Karpas-422 (cell line): ENCODE data around the gene STK24. TPM values are rescaled to one million over a fixed set of nuclear protein-coding genes. Genes with fewer than 3 reads are reported as not detected.
"Not testable (repeated sequence)": the region's sequence is repeated elsewhere in the genome, so short reads cannot be mapped to it uniquely, and the experiment has no call there.

ENCODE experiments used
- DNase-seq: peaks from one replicate; pipeline ENCODE4 v3.0.0-alpha.2; 2015
- H2AFZ ChIP-seq: fragments of 200-600 bp; sonication (generic); 2 replicates; pipeline ENCODE4 v1.6.1; 2014; ENCODE audit warnings: antibody characterized with exemption, low read length, mixed read lengths
- H3K27ac ChIP-seq: fragments of 200-600 bp; sonication (generic); 2 replicates; pipeline ENCODE4 v1.5.1; 2014; ENCODE audit warnings: mild to moderate bottlenecking, low read length, moderate library complexity
- H3K27me3 ChIP-seq: fragments of 200-600 bp; sonication (generic); 2 replicates; pipeline ENCODE4 v1.6.1; 2014; ENCODE audit warnings: low read length, mixed read lengths
- H3K36me3 ChIP-seq: fragments of 200-600 bp; sonication (generic); 2 replicates; pipeline ENCODE4 v1.6.1; 2014; ENCODE audit warnings: low read length, mixed read lengths; ENCODE audit not compliant: insufficient read depth
- H3K4me1 ChIP-seq: fragments of 200-600 bp; sonication (generic); 2 replicates; pipeline ENCODE4 v1.6.1; 2014; ENCODE audit warnings: mild to moderate bottlenecking, low read length, mixed read lengths
- H3K4me2 ChIP-seq: fragments of 200-600 bp; sonication (generic); 2 replicates; pipeline ENCODE4 v1.6.1; 2014; ENCODE audit warnings: low read length, low read depth, mild to moderate bottlenecking; ENCODE audit not compliant: poor library complexity, severe bottlenecking
- H3K4me3 ChIP-seq: fragments of 200-600 bp; sonication (generic); 2 replicates; pipeline ENCODE4 v1.5.1; 2014; ENCODE audit warnings: mild to moderate bottlenecking, antibody characterized with exemption, low read length, mixed read lengths
- H3K79me2 ChIP-seq: fragments of 200-600 bp; sonication (generic); 2 replicates; pipeline ENCODE4 v1.6.1; 2014; ENCODE audit warnings: mild to moderate bottlenecking, low read length, mixed read lengths
- H3K9ac ChIP-seq: fragments of 200-600 bp; sonication (generic); 2 replicates; pipeline ENCODE4 v1.6.0; 2014; ENCODE audit warnings: low read length
- H3K9me2 ChIP-seq: fragments of 200-600 bp; sonication (generic), shearing (Covaris generic); replicated peaks from 2 replicates; pipeline ENCODE4 v1.6.0; 2014; ENCODE audit warnings: mild to moderate bottlenecking, low read length, moderate library complexity; ENCODE audit not compliant: insufficient read depth
- H3K9me3 ChIP-seq: fragments of 300-700, 200-600 bp; sonication (generic); 2 replicates; pipeline ENCODE4 v1.6.1; 2014; ENCODE audit warnings: low read length, mixed read lengths
- H4K20me1 ChIP-seq: fragments of 200-600 bp; sonication (generic); 2 replicates; pipeline ENCODE4 v1.6.1; 2014; ENCODE audit warnings: mild to moderate bottlenecking, antibody characterized with exemption, low read length, low read depth; ENCODE audit not compliant: insufficient read depth
- total RNA-seq: library from RNA; depleted of rRNA; stranded (reverse); fragments of >200 nt; shearing (Covaris generic); gene quantifications from 2 replicates; pipeline ENCODE4 v1.2.3, GENCODE V29; 2014; ENCODE audit warnings: low replicate concordance

STK24 gene
- total RNA-seq, 1 experiment from 2014 or later: 107 TPM

GRCh38 chr13:98606296-98606695 is 29.4 kb upstream of the STK24 start:
- DNase-seq: no peak
- no peak overlapping the region for H3K27ac ChIP-seq
- H3K4me2 ChIP-seq: no peak overlapping the region

GRCh38 chr13:98599502-98600328 is 22.8 kb upstream of the STK24 start:
- no peaks in the 10 kb centered on the region for H3K79me2 ChIP-seq
- H3K9ac ChIP-seq: no peak overlapping the region
- no peak overlapping the region for H3K27ac ChIP-seq
- no peaks in the 10 kb centered on the region for H3K4me1 ChIP-seq
- H3K9me2 ChIP-seq: no peaks in the 10 kb centered on the region
- no peak overlapping the region for H2AFZ ChIP-seq
- H3K4me3 ChIP-seq: no peak overlapping the region
- H3K27me3 ChIP-seq: no peaks in the 10 kb centered on the region
- no peak overlapping the region for H3K4me2 ChIP-seq
- no peaks in the 10 kb centered on the region for H4K20me1 ChIP-seq
- DNase-seq: no peak
- no peaks in the 10 kb centered on the region for H3K9me3 ChIP-seq
- no peaks in the 10 kb centered on the region for H3K36me3 ChIP-seq

More at GRCh38 chr13:98606296-98606695, 29.4 kb upstream of the STK24 start:
- no peaks in the 10 kb centered on the region for H3K4me1 ChIP-seq
- no peaks in the 10 kb centered on the region for H4K20me1 ChIP-seq
- H3K36me3 ChIP-seq: no peaks in the 10 kb centered on the region
- H3K4me3 ChIP-seq: no peak overlapping the region
- no peaks in the 10 kb centered on the region for H3K79me2 ChIP-seq
- no peak overlapping the region for H2AFZ ChIP-seq
- H3K9me3 ChIP-seq: no peaks in the 10 kb centered on the region
- no peak overlapping the region for H3K9ac ChIP-seq
- H3K9me2 ChIP-seq: no peaks in the 10 kb centered on the region
- no peaks in the 10 kb centered on the region for H3K27me3 ChIP-seq

GRCh38 chr13:98598043-98598442 is 21.1 kb upstream of the STK24 start:
- Histone ChIP-seq H3K9ac (no peak overlapping the region), H3K27me3 (no peaks in the 10 kb centered on the region), H3K27ac (no peak overlapping the region), H3K9me2 (no peaks in the 10 kb centered on the region), H2AFZ (no peak overlapping the region), H3K36me3 (no peaks in the 10 kb centered on the region), H3K79me2 (no peaks in the 10 kb centered on the region), H3K4me1 (no peaks in the 10 kb centered on the region), H3K4me3 (no peak overlapping the region), H4K20me1 (no peaks in the 10 kb centered on the region), H3K9me3 (no peaks in the 10 kb centered on the region), H3K4me2 (no peak overlapping the region)
- DNase-seq: no peak

GRCh38 chr13:98595134-98595533 is 18.2 kb upstream of the STK24 start:
- no peaks in the 10 kb centered on the region for H3K36me3 ChIP-seq
- no peak overlapping the region for H3K4me3 ChIP-seq
- no peaks in the 10 kb centered on the region for H3K9me2 ChIP-seq
- no peak overlapping the region for H3K27ac ChIP-seq
- H3K9ac ChIP-seq: no peak overlapping the region
- H3K4me1 ChIP-seq: no peaks in the 10 kb centered on the region
- DNase-seq: no peak
- H3K27me3 ChIP-seq: no peaks in the 10 kb centered on the region
- no peak overlapping the region for H3K4me2 ChIP-seq
- H3K9me3 ChIP-seq: no peaks in the 10 kb centered on the region
- H4K20me1 ChIP-seq: no peaks in the 10 kb centered on the region
- H3K79me2 ChIP-seq: no peaks in the 10 kb centered on the region
- H2AFZ ChIP-seq: no peak overlapping the region

- H3K79me2 ChIP-seq: no peaks in the 10 kb centered on the region
- no peaks in the 10 kb centered on the region for H3K27me3 ChIP-seq
- H4K20me1 ChIP-seq: no peaks in the 10 kb centered on the region
- no peak for DNase-seq
- no peak overlapping the region for H2AFZ ChIP-seq
- H3K9ac ChIP-seq: no peak overlapping the region
- H3K4me3 ChIP-seq: no peak overlapping the region
- H3K36me3 ChIP-seq: no peaks in the 10 kb centered on the region
- H3K4me2 ChIP-seq: no peak overlapping the region
- H3K9me3 ChIP-seq: no peaks in the 10 kb centered on the region
- H3K9me2 ChIP-seq: no peaks in the 10 kb centered on the region
- H3K4me1 ChIP-seq: no peaks in the 10 kb centered on the region
- H3K27ac ChIP-seq: no peak overlapping the region
Observed at GRCh38 chr13:98592362-98592732, 15.4 kb upstream of the STK24 start.

- DNase-seq: no peak
- no peak overlapping the region for H3K4me2 ChIP-seq
- H3K9me3 ChIP-seq: no peaks in the 10 kb centered on the region
- H3K36me3 ChIP-seq: no peaks in the 10 kb centered on the region
- no peak overlapping the region for H3K27ac ChIP-seq
- no peak overlapping the region for H3K4me3 ChIP-seq
- H3K9me2 ChIP-seq: no peaks in the 10 kb centered on the region
- no peaks in the 10 kb centered on the region for H3K79me2 ChIP-seq
- no peak overlapping the region for H2AFZ ChIP-seq
- H4K20me1 ChIP-seq: no peaks in the 10 kb centered on the region
- H3K4me1 ChIP-seq: no peaks in the 10 kb centered on the region
- H3K27me3 ChIP-seq: no peaks in the 10 kb centered on the region
- no peak overlapping the region for H3K9ac ChIP-seq
Observed at GRCh38 chr13:98591721-98592361, 14.9 kb upstream of the STK24 start.

GRCh38 chr13:98590471-98590870 is 13.6 kb upstream of the STK24 start:
- H2AFZ ChIP-seq, H3K79me2 ChIP-seq, H3K9ac ChIP-seq, H3K4me2 ChIP-seq, H3K4me1 ChIP-seq, H3K4me3 ChIP-seq, H3K36me3 ChIP-seq, H4K20me1 ChIP-seq, DNase-seq, H3K27ac ChIP-seq, H3K9me3 ChIP-seq, H3K9me2 ChIP-seq, H3K27me3 ChIP-seq: not testable (repeated sequence)

GRCh38 chr13:98589516-98589915 is 12.6 kb upstream of the STK24 start:
- not testable (repeated sequence) for H3K9me2 ChIP-seq, H3K79me2 ChIP-seq, H3K4me2 ChIP-seq, H3K36me3 ChIP-seq, H2AFZ ChIP-seq, H3K4me3 ChIP-seq, H3K4me1 ChIP-seq, H3K9me3 ChIP-seq, H3K27me3 ChIP-seq, H3K27ac ChIP-seq, H3K9ac ChIP-seq, H4K20me1 ChIP-seq
- DNase-seq: peak; percentile 19
